Suprapubic skin (tissue), 4 donors: ENCODE data around the gene SPATA6L. TPM values are rescaled to one million over a fixed set of nuclear protein-coding genes. Genes with fewer than 3 reads are reported as not detected.
"Not testable (repeated sequence)": the region's sequence is repeated elsewhere in the genome, so short reads cannot be mapped to it uniquely, and the experiment has no call there.

Experiments used
- DNase-seq, 2 donors: peaks; one replicate each; pipeline ENCODE4 v3.0.0-alpha.2; 2019; ENCODE audit warnings: low spot score in 2 of 2
- H3K27ac ChIP-seq: fragments of 200-600 bp; sonication (generic); one replicate; pipeline ENCODE4 v1.5.1; 2019
- H3K27me3 ChIP-seq: fragments of 200-600 bp; sonication (generic); one replicate; pipeline ENCODE4 v1.5.1; 2019
- H3K36me3 ChIP-seq: fragments of 200-600 bp; sonication (generic); one replicate; pipeline ENCODE4 v1.5.1; 2019
- H3K4me1 ChIP-seq: fragments of 200-600 bp; sonication (generic); one replicate; pipeline ENCODE4 v1.5.1; 2019
- H3K4me3 ChIP-seq: fragments of 200-600 bp; sonication (generic); one replicate; pipeline ENCODE4 v1.5.1; 2019; ENCODE audit warnings: mild to moderate bottlenecking
- H3K9me3 ChIP-seq: fragments of 200-600 bp; sonication (generic); one replicate; pipeline ENCODE4 v1.5.1; 2019
- EP300 ChIP-seq: sonication (generic); formaldehyde crosslinking; IDR thresholded peaks from one replicate; pipeline ENCODE4 v1.6.1; 2017; ENCODE audit warnings: antibody characterized with exemption
- POLR2A ChIP-seq, 2 donors: fragments of 450-650 bp; IDR thresholded peaks; one replicate each; pipeline ENCODE4 v1.6.1; 2017; ENCODE audit warnings: antibody characterized with exemption in 2 of 2, mild to moderate bottlenecking in 2 of 2, moderate library complexity in 2 of 2
- POLR2AphosphoS5 ChIP-seq, 3 donors: sonication (generic); formaldehyde crosslinking; IDR thresholded peaks; one replicate each; pipeline ENCODE4 v1.6.1; 2017; ENCODE audit warnings: antibody characterized with exemption in 3 of 3
- WGBS: methylation state at CpG from one replicate; pipeline ENCODE4 v1.1.5; 2018; 5-methylcytosine and 5-hydroxymethylcytosine counted together
- total RNA-seq, 4 donors: library from RNA; depleted of rRNA; stranded (reverse); fragments of >200 nt; gene quantifications; one replicate each; pipeline ENCODE4 v1.1.0, GENCODE V29; 2016
- TF ChIP-seq, protein P1 (sequence below), 2 donors: fragments of 200-600 bp in 1 of 2; fragments of 450-650 bp in 1 of 2; sonication (generic) in 1 of 2; IDR thresholded peaks; one replicate each; pipeline ENCODE4 v1.5.1; 2016 to 2019; ENCODE audit warnings: antibody characterized with exemption in 2 of 2, mild to moderate bottlenecking in 1 of 2, moderate library complexity in 1 of 2

Gene SPATA6L
- total RNA-seq, 4 donors from 2014 or later, result 1.2 to 23.8 (median 3.4) TPM

DNA sequence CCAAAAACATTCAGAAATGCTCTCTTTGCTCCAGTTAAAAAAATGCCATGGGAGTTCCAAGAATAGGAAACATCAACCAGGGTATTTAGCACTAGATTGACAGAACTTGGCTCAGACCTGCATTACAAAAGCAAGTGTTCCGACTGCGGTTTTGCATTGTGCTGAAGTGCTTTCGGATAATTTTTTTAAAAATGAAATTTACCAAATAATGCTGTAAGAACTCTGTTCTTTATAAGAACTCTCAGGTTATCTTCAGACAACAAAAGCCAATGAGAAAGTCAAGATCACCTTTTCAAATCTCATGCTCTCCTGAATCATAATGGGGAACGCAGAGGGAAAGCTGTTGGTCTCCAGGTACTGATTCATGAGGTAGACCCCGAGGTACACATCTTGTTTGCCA is 4.7 kb downstream of the SPATA6L start:
- H3K4me1 ChIP-seq, result peaks cover 44% of the 10 kb centered on the region

DNA sequence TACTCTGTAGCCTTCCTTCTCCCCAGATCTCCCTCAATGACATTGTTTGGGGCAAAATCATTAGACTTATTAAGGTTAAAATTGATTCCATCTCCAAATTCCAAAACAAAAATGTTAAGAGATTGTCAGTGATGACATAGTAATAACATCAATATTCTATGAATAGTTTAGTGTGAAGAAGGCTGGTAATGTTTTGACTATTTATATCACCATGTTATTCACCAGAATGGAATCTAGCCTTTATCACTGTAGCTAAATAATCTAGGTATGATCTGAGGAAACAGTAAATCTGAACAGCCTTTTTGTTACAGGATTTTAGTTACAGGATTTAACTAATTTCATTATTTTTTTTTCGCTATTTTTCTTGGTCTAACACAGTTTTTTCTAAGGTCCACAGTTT is 5.1 kb downstream of the SPATA6L start:
- 85% methylated on average over 1 of the region's 1 CpG for WGBS
- H3K27me3 ChIP-seq, result no peaks in the 10 kb centered on the region
- no peak overlapping the region for H3K4me3 ChIP-seq
- H3K36me3 ChIP-seq, result no peaks in the 10 kb centered on the region
- no peak for DNase-seq
- no peaks in the 10 kb centered on the region for H3K9me3 ChIP-seq
- no peak overlapping the region for H3K27ac ChIP-seq
- H3K4me1 ChIP-seq, result peaks cover 40% of the 10 kb centered on the region
- TF ChIP-seq POLR2AphosphoS5 (IDR thresholded peaks at IDR 0.05) (no peak), POLR2A (IDR thresholded peaks at IDR 0.05) (no peak), EP300 (no peak)
- TF ChIP-seq, protein P1, sequence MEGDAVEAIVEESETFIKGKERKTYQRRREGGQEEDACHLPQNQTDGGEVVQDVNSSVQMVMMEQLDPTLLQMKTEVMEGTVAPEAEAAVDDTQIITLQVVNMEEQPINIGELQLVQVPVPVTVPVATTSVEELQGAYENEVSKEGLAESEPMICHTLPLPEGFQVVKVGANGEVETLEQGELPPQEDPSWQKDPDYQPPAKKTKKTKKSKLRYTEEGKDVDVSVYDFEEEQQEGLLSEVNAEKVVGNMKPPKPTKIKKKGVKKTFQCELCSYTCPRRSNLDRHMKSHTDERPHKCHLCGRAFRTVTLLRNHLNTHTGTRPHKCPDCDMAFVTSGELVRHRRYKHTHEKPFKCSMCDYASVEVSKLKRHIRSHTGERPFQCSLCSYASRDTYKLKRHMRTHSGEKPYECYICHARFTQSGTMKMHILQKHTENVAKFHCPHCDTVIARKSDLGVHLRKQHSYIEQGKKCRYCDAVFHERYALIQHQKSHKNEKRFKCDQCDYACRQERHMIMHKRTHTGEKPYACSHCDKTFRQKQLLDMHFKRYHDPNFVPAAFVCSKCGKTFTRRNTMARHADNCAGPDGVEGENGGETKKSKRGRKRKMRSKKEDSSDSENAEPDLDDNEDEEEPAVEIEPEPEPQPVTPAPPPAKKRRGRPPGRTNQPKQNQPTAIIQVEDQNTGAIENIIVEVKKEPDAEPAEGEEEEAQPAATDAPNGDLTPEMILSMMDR (IDR thresholded peaks at IDR 0.05), result no peak

More for the DNA sequence above, 4.7 kb downstream of the SPATA6L start:
- Histone ChIP-seq H3K36me3 (no peaks in the 10 kb centered on the region), H3K4me3 (peak overlapping the region; percentile 98), H3K27me3 (no peaks in the 10 kb centered on the region), H3K9me3 (no peaks in the 10 kb centered on the region), H3K27ac (peak overlapping the region; percentile 88)
- no peak for DNase-seq
- WGBS, result 8% methylated on average over 5 of the region's 5 CpGs
- TF ChIP-seq EP300 (no peak), POLR2AphosphoS5 (IDR thresholded peaks at IDR 0.05) (no peak), POLR2A (IDR thresholded peaks at IDR 0.05) (no peak)
- TF ChIP-seq, protein P1 (IDR thresholded peaks at IDR 0.05), result no peak

DNA sequence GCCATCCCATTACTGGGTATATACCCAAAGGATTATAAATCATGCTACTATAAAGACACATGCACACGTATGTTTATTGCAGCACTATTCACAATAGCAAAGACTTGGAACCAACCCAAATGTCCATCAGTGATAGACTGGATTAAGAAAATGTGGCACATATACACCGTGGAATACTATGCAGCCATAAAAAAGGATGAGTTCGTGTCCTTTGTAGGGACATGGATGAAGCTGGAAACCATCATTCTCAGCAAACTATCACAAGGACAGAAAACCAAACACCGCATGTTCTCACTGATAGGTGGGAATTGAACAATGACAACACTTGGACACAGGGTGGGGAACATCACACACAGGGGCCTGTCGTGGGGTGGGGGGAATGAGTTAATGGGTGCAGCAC is 5.6 kb downstream of the SPATA6L start:
- H3K4me3 ChIP-seq, result not testable (repeated sequence)
- H3K4me1 ChIP-seq, result peaks cover 36% of the 10 kb centered on the region

DNA sequence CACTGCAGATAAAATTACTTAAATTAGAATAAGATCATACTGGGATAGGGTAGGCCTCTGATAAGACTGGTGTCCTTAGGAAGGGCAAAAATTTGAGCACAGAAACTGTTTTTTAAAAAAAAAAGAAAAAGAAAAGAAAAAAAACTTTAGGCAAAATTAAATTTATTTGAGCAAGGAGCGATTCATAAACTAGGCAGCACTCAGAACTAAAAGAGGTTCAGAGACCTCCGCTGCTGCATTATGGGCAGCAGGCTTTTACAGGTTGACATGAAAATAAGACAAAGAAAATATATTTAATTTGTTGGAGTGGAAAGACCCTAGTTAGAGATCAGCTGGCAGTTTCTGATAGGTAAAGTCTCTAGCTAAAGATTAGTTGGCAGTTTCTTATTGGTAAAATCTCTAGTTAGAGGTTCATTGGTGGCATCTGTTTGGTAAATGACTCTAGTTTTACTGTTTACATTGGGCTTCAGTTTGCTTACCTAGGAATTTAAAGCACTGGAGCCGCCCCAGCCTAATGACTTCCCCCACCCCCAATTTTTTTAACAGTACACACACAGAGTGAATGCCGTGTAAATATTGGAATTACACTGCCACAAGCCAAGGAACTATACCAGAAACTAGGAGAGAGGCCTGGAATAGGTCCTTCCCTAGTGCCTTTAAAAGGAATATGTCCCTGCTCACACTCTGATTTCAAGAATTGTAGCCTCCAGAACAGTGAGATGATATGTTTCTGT is 8.7 kb downstream of the SPATA6L start:
- Histone ChIP-seq H3K4me3 (no peak overlapping the region), H3K27me3 (no peaks in the 10 kb centered on the region), H3K4me1 (peaks cover 6% of the 10 kb centered on the region), H3K36me3 (no peaks in the 10 kb centered on the region), H3K9me3 (no peaks in the 10 kb centered on the region), H3K27ac (no peak overlapping the region)
- DNase-seq, result no peak
- WGBS, result 95% methylated on average over 4 of the region's 4 CpGs
- TF ChIP-seq, protein P1 (IDR thresholded peaks at IDR 0.05), result no peak

More for the DNA sequence above, 5.6 kb downstream of the SPATA6L start:
- H3K36me3 ChIP-seq, H3K9me3 ChIP-seq, H3K27me3 ChIP-seq, DNase-seq, H3K27ac ChIP-seq: not testable (repeated sequence)
- 92% methylated on average over 5 of the region's 5 CpGs for WGBS

DNA sequence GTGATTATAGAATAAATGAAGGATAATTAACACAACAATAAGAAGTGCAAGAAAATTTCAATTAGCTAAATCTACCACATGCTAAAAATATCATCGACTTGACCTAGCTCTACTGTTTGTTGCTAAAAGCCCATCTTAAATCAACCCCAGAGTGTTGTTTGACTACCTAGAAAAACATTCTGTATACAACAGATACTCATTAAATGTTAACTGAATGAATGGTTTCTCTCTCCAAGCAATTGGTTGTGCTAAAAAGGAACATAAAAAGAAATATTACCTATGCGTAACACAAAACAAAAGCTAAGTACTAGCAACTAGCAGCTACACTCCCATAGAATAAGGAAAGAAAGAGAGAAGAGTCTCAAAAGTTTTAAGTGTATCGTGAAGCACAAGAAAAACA is 9.7 kb downstream of the SPATA6L start:
- no peak for DNase-seq
- peaks cover 3% of the 10 kb centered on the region for H3K4me1 ChIP-seq
- H3K36me3 ChIP-seq, result no peaks in the 10 kb centered on the region
- H3K27ac ChIP-seq, result no peak overlapping the region
- 81% methylated on average over 3 of the region's 3 CpGs for WGBS
- no peak for TF ChIP-seq EP300
- no peak for TF ChIP-seq POLR2AphosphoS5 (IDR thresholded peaks at IDR 0.05)
- no peak for TF ChIP-seq POLR2A (IDR thresholded peaks at IDR 0.05)
- TF ChIP-seq, protein P1 (IDR thresholded peaks at IDR 0.05), result no peak
- no peaks in the 10 kb centered on the region for H3K27me3 ChIP-seq
- no peaks in the 10 kb centered on the region for H3K9me3 ChIP-seq
- H3K4me3 ChIP-seq, result no peak overlapping the region

DNA sequence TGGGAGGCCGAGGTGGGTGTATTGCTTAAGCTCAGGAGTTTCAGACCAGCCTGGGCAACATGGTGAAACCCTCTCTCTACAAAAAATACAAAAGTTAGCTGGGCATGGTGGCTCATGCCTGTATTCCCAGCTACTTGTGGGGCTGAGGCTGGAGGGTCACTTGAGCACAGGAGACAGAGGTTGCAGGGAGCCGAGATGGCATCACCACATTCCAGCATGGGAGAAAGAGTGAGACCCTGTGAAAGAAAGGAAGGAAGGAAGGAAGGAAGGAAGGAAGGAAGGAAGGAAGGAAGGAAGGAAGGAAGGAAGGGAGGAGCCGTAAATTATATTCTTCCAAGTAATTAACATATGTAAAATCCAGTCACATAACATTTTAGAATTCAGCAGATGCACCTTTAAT is 10.1 kb downstream of the SPATA6L start:
- not testable (repeated sequence) for H3K27ac ChIP-seq, H3K4me1 ChIP-seq, H3K36me3 ChIP-seq, H3K27me3 ChIP-seq, H3K4me3 ChIP-seq, H3K9me3 ChIP-seq, DNase-seq
- WGBS, result 86% methylated on average over 3 of the region's 3 CpGs
